PFSK-1 (cell line): ENCODE results near the gene MYO5B.

Source experiments
- POLR2AphosphoS5 ChIP-seq: IDR thresholded peaks from 2 replicates; pipeline ENCODE4 v1.6.1; 2012; ENCODE audit warnings: low read depth, mild to moderate bottlenecking, control low read depth, low read length, moderate library complexity
- REST ChIP-seq, 2 experiments: IDR thresholded peaks; 2 replicates each; pipeline versions ENCODE4 v1.6.1 to v1.8.0; 2011 to 2012; ENCODE audit warnings: low read depth in 2 of 2, low read length in 2 of 2, control low read depth in 1 of 2, inconsistent platforms in 1 of 2, mild to moderate bottlenecking in 1 of 2, moderate library complexity in 1 of 2; ENCODE audit not compliant: insufficient read depth in 1 of 2
- SIN3A ChIP-seq: IDR thresholded peaks from 2 replicates; pipeline ENCODE4 v1.6.1; 2012; ENCODE audit warnings: mild to moderate bottlenecking, low read length, moderate library complexity, borderline replicate concordance; ENCODE audit not compliant: insufficient read depth
- TAF1 ChIP-seq: IDR thresholded peaks from 2 replicates; pipeline ENCODE4 v1.6.1; 2012; ENCODE audit warnings: low read length, control low read depth, borderline replicate concordance; ENCODE audit not compliant: insufficient read depth

GRCh38 chr18:50065039-50065438 is 129.9 kb downstream of the MYO5B start:
- TF ChIP-seq TAF1 (no peak), REST (IDR thresholded peaks at IDR 0.05; ENCODE audit: insufficient read depth in 1 of 2, low read depth in 2 of 2, low read length in 2 of 2) (no peak), POLR2AphosphoS5 (no peak), SIN3A (no peak)
